HEK293 (cell line): ENCODE results near the gene ZNF48.
A peak's percentile ranks its signal among the peaks of the same experiment; 100 is the strongest.

Source experiments
- BCL11B ChIP-seq: fragments of 450-650 bp; formaldehyde crosslinking; IDR thresholded peaks from 2 replicates; pipeline ENCODE4 v1.5.1; 2016; ENCODE audit warnings: low read depth, missing biosample characterization, missing genetic modification characterization
- GLIS1 ChIP-seq: fragments of 450-650 bp; formaldehyde crosslinking; IDR thresholded peaks from 2 replicates; pipeline ENCODE4 v1.5.1; 2016; ENCODE audit warnings: missing biosample characterization, missing genetic modification characterization
- HOXD13 ChIP-seq: sonication (generic); formaldehyde crosslinking; IDR thresholded peaks from 2 replicates; pipeline ENCODE4 v1.8.0; 2022; ENCODE audit warnings: missing genetic modification reagents, borderline replicate concordance
- INSM2 ChIP-seq: fragments of 450-650 bp; formaldehyde crosslinking; IDR thresholded peaks from 2 replicates; pipeline ENCODE4 v1.5.1; 2016; ENCODE audit warnings: missing biosample characterization, missing genetic modification characterization
- KLF1 ChIP-seq: fragments of 450-650 bp; formaldehyde crosslinking; IDR thresholded peaks from 2 replicates; pipeline ENCODE4 v1.5.1; 2016; ENCODE audit warnings: missing biosample characterization, missing genetic modification characterization
- KLF16 ChIP-seq: fragments of 450-650 bp; formaldehyde crosslinking; IDR thresholded peaks from 2 replicates; pipeline ENCODE4 v1.5.1; 2017; ENCODE audit warnings: missing biosample characterization, missing genetic modification characterization
- KLF8 ChIP-seq: fragments of 450-650 bp; formaldehyde crosslinking; IDR thresholded peaks from 2 replicates; pipeline ENCODE4 v1.5.1; 2016; ENCODE audit warnings: missing biosample characterization, missing genetic modification characterization
- OSR2 ChIP-seq: fragments of 450-650 bp; formaldehyde crosslinking; IDR thresholded peaks from 2 replicates; pipeline ENCODE4 v1.5.1; 2016; ENCODE audit warnings: missing biosample characterization, missing genetic modification characterization
- PRDM1 ChIP-seq: fragments of 450-650 bp; formaldehyde crosslinking; IDR thresholded peaks from 2 replicates; pipeline ENCODE4; 2016; ENCODE audit warnings: missing biosample characterization, missing genetic modification characterization
- TCF7L2 ChIP-seq: IDR thresholded peaks from 2 replicates; pipeline ENCODE4 v1.6.1; 2011; ENCODE audit warnings: low read depth, mild to moderate bottlenecking, inconsistent platforms, low read length, moderate library complexity, borderline replicate concordance
- YY1 ChIP-seq: fragments of 450-650 bp; formaldehyde crosslinking; IDR thresholded peaks from 2 replicates; pipeline ENCODE4 v1.5.1; 2018; ENCODE audit warnings: missing biosample characterization, missing genetic modification characterization
- ZBTB20 ChIP-seq: fragments of 450-650 bp; formaldehyde crosslinking; IDR thresholded peaks from 2 replicates; pipeline ENCODE4 v1.5.1; 2016; ENCODE audit warnings: missing biosample characterization, missing genetic modification characterization
- ZBTB48 ChIP-seq: fragments of 450-650 bp; formaldehyde crosslinking; IDR thresholded peaks from 2 replicates; pipeline ENCODE4 v1.5.1; 2016; ENCODE audit warnings: missing biosample characterization, missing genetic modification characterization
- ZFP69B ChIP-seq: fragments of 450-650 bp; formaldehyde crosslinking; IDR thresholded peaks from 2 replicates; pipeline ENCODE4 v1.5.1; 2016; ENCODE audit warnings: missing biosample characterization, missing genetic modification characterization
- ZIC2 ChIP-seq: fragments of 450-650 bp; formaldehyde crosslinking; IDR thresholded peaks from 2 replicates; pipeline ENCODE4 v1.5.1; 2016; ENCODE audit warnings: missing biosample characterization, missing genetic modification characterization
- ZNF112 ChIP-seq: fragments of 450-650 bp; formaldehyde crosslinking; IDR thresholded peaks from 2 replicates; pipeline ENCODE4 v1.5.0; 2017; ENCODE audit warnings: missing biosample characterization, missing genetic modification characterization
- ZNF175 ChIP-seq: fragments of 450-650 bp; formaldehyde crosslinking; IDR thresholded peaks from 2 replicates; pipeline ENCODE4 v1.5.1; 2016; ENCODE audit warnings: missing biosample characterization, missing genetic modification characterization
- ZNF214 ChIP-seq: fragments of 450-650 bp; formaldehyde crosslinking; IDR thresholded peaks from 2 replicates; pipeline ENCODE4 v1.5.1; 2017; ENCODE audit warnings: missing biosample characterization, mild to moderate bottlenecking, missing genetic modification characterization, borderline replicate concordance
- ZNF311 ChIP-seq: fragments of 450-650 bp; formaldehyde crosslinking; IDR thresholded peaks from 2 replicates; pipeline ENCODE4 v1.5.1; 2017; ENCODE audit warnings: missing biosample characterization, missing genetic modification characterization, borderline replicate concordance
- ZNF48 ChIP-seq: fragments of 450-650 bp; formaldehyde crosslinking; IDR thresholded peaks from 2 replicates; pipeline ENCODE4 v1.5.1; 2016; ENCODE audit warnings: missing biosample characterization, missing genetic modification characterization
- ZNF510 ChIP-seq: fragments of 450-650 bp; formaldehyde crosslinking; IDR thresholded peaks from 2 replicates; pipeline ENCODE4 v1.5.1; 2018; ENCODE audit warnings: mild to moderate bottlenecking, missing genetic modification characterization, missing biosample characterization; ENCODE audit not compliant: insufficient replicate concordance
- ZNF514 ChIP-seq: fragments of 450-650 bp; formaldehyde crosslinking; IDR thresholded peaks from 2 replicates; pipeline ENCODE4 v1.5.1; 2016; ENCODE audit warnings: missing biosample characterization, missing genetic modification characterization
- ZNF600 ChIP-seq: fragments of 450-650 bp; formaldehyde crosslinking; IDR thresholded peaks from 2 replicates; pipeline ENCODE4 v1.5.1; 2016; ENCODE audit warnings: missing biosample characterization, missing genetic modification characterization
- ZNF664 ChIP-seq: fragments of 450-650 bp; formaldehyde crosslinking; IDR thresholded peaks from 2 replicates; pipeline ENCODE4 v1.5.1; 2016; ENCODE audit warnings: missing biosample characterization, missing genetic modification characterization
- ZNF707 ChIP-seq: fragments of 450-650 bp; formaldehyde crosslinking; IDR thresholded peaks from 2 replicates; pipeline ENCODE4 v1.5.1; 2016; ENCODE audit warnings: missing biosample characterization, missing genetic modification characterization
- ZNF777 ChIP-seq: fragments of 450-650 bp; formaldehyde crosslinking; IDR thresholded peaks from 2 replicates; pipeline ENCODE4 v1.5.1; 2017; ENCODE audit warnings: missing biosample characterization, missing genetic modification characterization, borderline replicate concordance
- ZSCAN23 ChIP-seq: fragments of 450-650 bp; formaldehyde crosslinking; IDR thresholded peaks from 2 replicates; pipeline ENCODE4 v1.5.1; 2016; ENCODE audit warnings: missing biosample characterization, missing genetic modification characterization
- ZXDB ChIP-seq: fragments of 450-650 bp; formaldehyde crosslinking; IDR thresholded peaks from 2 replicates; pipeline ENCODE4 v1.5.1; 2016; ENCODE audit warnings: missing biosample characterization, missing genetic modification characterization
- TF ChIP-seq, protein P1 (sequence below): fragments of 450-650 bp; formaldehyde crosslinking; IDR thresholded peaks from 2 replicates; pipeline ENCODE4 v1.5.1; 2016; ENCODE audit warnings: missing biosample characterization, missing genetic modification characterization
- TF ChIP-seq, protein P2 (sequence below): fragments of 450-650 bp; formaldehyde crosslinking; IDR thresholded peaks from 2 replicates; pipeline ENCODE4 v1.5.1; 2016; ENCODE audit warnings: missing biosample characterization, missing genetic modification characterization
- TF ChIP-seq, protein P3 (sequence below): fragments of 450-650 bp; formaldehyde crosslinking; IDR thresholded peaks from 2 replicates; pipeline ENCODE4 v1.5.1; 2016; ENCODE audit warnings: missing biosample characterization, missing genetic modification characterization
- TF ChIP-seq, protein P4 (sequence below): fragments of 450-650 bp; formaldehyde crosslinking; IDR thresholded peaks from 2 replicates; pipeline ENCODE4 v1.5.1; 2016; ENCODE audit warnings: missing biosample characterization, missing genetic modification characterization

Gene ZNF48

GRCh38 chr16:30381291-30382041 lies 13.8 kb upstream of the ZNF48 start (continued):
- TF ChIP-seq, protein P1, sequence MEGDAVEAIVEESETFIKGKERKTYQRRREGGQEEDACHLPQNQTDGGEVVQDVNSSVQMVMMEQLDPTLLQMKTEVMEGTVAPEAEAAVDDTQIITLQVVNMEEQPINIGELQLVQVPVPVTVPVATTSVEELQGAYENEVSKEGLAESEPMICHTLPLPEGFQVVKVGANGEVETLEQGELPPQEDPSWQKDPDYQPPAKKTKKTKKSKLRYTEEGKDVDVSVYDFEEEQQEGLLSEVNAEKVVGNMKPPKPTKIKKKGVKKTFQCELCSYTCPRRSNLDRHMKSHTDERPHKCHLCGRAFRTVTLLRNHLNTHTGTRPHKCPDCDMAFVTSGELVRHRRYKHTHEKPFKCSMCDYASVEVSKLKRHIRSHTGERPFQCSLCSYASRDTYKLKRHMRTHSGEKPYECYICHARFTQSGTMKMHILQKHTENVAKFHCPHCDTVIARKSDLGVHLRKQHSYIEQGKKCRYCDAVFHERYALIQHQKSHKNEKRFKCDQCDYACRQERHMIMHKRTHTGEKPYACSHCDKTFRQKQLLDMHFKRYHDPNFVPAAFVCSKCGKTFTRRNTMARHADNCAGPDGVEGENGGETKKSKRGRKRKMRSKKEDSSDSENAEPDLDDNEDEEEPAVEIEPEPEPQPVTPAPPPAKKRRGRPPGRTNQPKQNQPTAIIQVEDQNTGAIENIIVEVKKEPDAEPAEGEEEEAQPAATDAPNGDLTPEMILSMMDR (tag by site-specific recombination): no peak
- no peak for TF ChIP-seq PRDM1 (tag by site-specific recombination)
- no peak; the same call in 1 of the 2 replicates for TF ChIP-seq ZNF664 (tag by site-specific recombination)
- TF ChIP-seq, protein P2, sequence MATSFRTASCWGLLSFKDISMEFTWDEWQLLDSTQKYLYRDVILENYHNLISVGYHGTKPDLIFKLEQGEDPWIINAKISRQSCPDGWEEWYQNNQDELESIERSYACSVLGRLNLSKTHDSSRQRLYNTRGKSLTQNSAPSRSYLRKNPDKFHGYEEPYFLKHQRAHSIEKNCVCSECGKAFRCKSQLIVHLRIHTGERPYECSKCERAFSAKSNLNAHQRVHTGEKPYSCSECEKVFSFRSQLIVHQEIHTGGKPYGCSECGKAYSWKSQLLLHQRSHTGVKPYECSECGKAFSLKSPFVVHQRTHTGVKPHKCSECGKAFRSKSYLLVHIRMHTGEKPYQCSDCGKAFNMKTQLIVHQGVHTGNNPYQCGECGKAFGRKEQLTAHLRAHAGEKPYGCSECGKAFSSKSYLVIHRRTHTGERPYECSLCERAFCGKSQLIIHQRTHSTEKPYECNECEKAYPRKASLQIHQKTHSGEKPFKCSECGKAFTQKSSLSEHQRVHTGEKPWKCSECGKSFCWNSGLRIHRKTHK (tag by site-specific recombination): 0 out of 2 replicates have a peak, but pooled peaks have one; percentile 7
- TF ChIP-seq GLIS1 (tag by site-specific recombination): peak; percentile 55; the same call in 1 of the 2 replicates
- no peak for TF ChIP-seq ZXDB (tag by site-specific recombination)
- 0 out of 2 replicates have a peak, but pooled peaks have one; percentile 32 for TF ChIP-seq ZIC2 (tag by site-specific recombination)
- peak; percentile 75 for TF ChIP-seq ZNF600 (tag by site-specific recombination)
- TF ChIP-seq KLF1 (tag by site-specific recombination): no peak
- TF ChIP-seq ZNF777 (tag by site-specific recombination): no peak
- no peak for TF ChIP-seq ZSCAN23 (tag by site-specific recombination)
- TF ChIP-seq ZNF48 (tag by site-specific recombination): no peak
- peak; percentile 22; the same call in 1 of the 2 replicates for TF ChIP-seq INSM2
- TF ChIP-seq ZNF510 (tag by site-specific recombination): no peak
- TF ChIP-seq ZNF311: no peak
- TF ChIP-seq ZFP69B (tag by site-specific recombination): 0 out of 2 replicates have a peak, but pooled peaks have one; percentile 35
- no peak for TF ChIP-seq ZNF112 (tag by site-specific recombination)
- peak; percentile 80 for TF ChIP-seq OSR2 (tag by site-specific recombination)
- no peak for TF ChIP-seq KLF16 (tag by site-specific recombination)
- TF ChIP-seq, protein P3, sequence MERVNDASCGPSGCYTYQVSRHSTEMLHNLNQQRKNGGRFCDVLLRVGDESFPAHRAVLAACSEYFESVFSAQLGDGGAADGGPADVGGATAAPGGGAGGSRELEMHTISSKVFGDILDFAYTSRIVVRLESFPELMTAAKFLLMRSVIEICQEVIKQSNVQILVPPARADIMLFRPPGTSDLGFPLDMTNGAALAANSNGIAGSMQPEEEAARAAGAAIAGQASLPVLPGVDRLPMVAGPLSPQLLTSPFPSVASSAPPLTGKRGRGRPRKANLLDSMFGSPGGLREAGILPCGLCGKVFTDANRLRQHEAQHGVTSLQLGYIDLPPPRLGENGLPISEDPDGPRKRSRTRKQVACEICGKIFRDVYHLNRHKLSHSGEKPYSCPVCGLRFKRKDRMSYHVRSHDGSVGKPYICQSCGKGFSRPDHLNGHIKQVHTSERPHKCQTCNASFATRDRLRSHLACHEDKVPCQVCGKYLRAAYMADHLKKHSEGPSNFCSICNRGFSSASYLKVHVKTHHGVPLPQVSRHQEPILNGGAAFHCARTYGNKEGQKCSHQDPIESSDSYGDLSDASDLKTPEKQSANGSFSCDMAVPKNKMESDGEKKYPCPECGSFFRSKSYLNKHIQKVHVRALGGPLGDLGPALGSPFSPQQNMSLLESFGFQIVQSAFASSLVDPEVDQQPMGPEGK (tag by site-specific recombination): peak; percentile 85
- no peak for TF ChIP-seq ZNF707 (tag by site-specific recombination)
- TF ChIP-seq ZNF514 (tag by site-specific recombination): no peak
- TF ChIP-seq HOXD13: no peak
- no peak for TF ChIP-seq ZBTB20
- TF ChIP-seq, protein P4, sequence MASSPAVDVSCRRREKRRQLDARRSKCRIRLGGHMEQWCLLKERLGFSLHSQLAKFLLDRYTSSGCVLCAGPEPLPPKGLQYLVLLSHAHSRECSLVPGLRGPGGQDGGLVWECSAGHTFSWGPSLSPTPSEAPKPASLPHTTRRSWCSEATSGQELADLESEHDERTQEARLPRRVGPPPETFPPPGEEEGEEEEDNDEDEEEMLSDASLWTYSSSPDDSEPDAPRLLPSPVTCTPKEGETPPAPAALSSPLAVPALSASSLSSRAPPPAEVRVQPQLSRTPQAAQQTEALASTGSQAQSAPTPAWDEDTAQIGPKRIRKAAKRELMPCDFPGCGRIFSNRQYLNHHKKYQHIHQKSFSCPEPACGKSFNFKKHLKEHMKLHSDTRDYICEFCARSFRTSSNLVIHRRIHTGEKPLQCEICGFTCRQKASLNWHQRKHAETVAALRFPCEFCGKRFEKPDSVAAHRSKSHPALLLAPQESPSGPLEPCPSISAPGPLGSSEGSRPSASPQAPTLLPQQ: peak; percentile 47; the same call in 1 of the 2 replicates
- no peak for TF ChIP-seq ZNF214 (tag by site-specific recombination)
- TF ChIP-seq ZBTB48 (tag by site-specific recombination): peak; percentile 38; the same call in 1 of the 2 replicates
- no peak for TF ChIP-seq YY1 (tag by site-specific recombination)
- TF ChIP-seq TCF7L2: no peak
- no peak for TF ChIP-seq KLF8 (tag by site-specific recombination)
- peak; percentile 86 for TF ChIP-seq BCL11B (tag by site-specific recombination)
- TF ChIP-seq ZNF175 (tag by site-specific recombination): no peak
